ENCODE results near the gene TTC34. TPM values are rescaled to one million over a fixed set of nuclear protein-coding genes. Genes with fewer than 3 reads are reported as not detected.
A peak's percentile ranks its signal among the peaks of the same experiment; 100 is the strongest.

TTC34 gene
- total and polyA plus RNA-seq, 9 donors: 0.12 to 3.2 (median 2.2) TPM

- H3K27ac ChIP-seq: no peak overlapping the region
- WGBS, 3 donors: 91 to 94% (median 94%) methylated on average over 2 of the region's 2 CpGs
- H3K4me1 ChIP-seq (ENCODE audit: insufficient read depth): peaks cover 2% of the 10 kb centered on the region
- no peaks in the 10 kb centered on the region for H3K27me3 ChIP-seq
- no peak for TF ChIP-seq POLR2A (IDR thresholded peaks at IDR 0.05)
- no peak for TF ChIP-seq CTCF (IDR thresholded peaks at IDR 0.05)
- no peak for TF ChIP-seq EP300 (IDR thresholded peaks at IDR 0.05)
- DNase-seq: no peak
- H3K36me3 ChIP-seq: no peaks in the 10 kb centered on the region
- no peak overlapping the region for H3K4me3 ChIP-seq
- intact Hi-C loops (cut with DNase I): no loop called here
- no peaks in the 10 kb centered on the region for H3K9me3 ChIP-seq
These were observed 187.3 kb downstream of the TTC34 start for GRCh38 chr1:2614145-2614544.

GRCh38 chr1:2612591-2613365 is 188.7 kb downstream of the TTC34 start:
- 81 to 85% (median 83%) methylated on average over 11 of the region's 11 CpGs for WGBS, 3 donors
- no peaks in the 10 kb centered on the region for H3K27me3 ChIP-seq

GRCh38 chr1:2611621-2612437 is 189.7 kb downstream of the TTC34 start:
- H3K36me3 ChIP-seq: no peaks in the 10 kb centered on the region
- no peaks in the 10 kb centered on the region for H3K27me3 ChIP-seq
- intact Hi-C loops (cut with DNase I): no loop called here
- no peak overlapping the region for H3K4me3 ChIP-seq
- peaks cover 2% of the 10 kb centered on the region for H3K4me1 ChIP-seq (ENCODE audit: insufficient read depth)
- whole genome bisulfite sequencing, 3 donors: 78 to 85% (median 81%) methylated on average over 17 to 19 of the region's 19 CpGs
- no peak overlapping the region for H3K27ac ChIP-seq
- TF ChIP-seq POLR2A (IDR thresholded peaks at IDR 0.05) (no peak), EP300 (IDR thresholded peaks at IDR 0.05) (no peak), CTCF (IDR thresholded peaks at IDR 0.05) (no peak)
- peak in 1 of 5 donors; percentile 22 for DNase-seq
- no peaks in the 10 kb centered on the region for H3K9me3 ChIP-seq

More at GRCh38 chr1:2612591-2613365, 188.7 kb downstream of the TTC34 start:
- H3K9me3 ChIP-seq: no peaks in the 10 kb centered on the region
- TF ChIP-seq CTCF (IDR thresholded peaks at IDR 0.05): no peak
- TF ChIP-seq POLR2A (IDR thresholded peaks at IDR 0.05): no peak
- TF ChIP-seq EP300 (IDR thresholded peaks at IDR 0.05): no peak
- DNase-seq: no peak
- intact Hi-C loops (cut with DNase I): no loop called here
- H3K36me3 ChIP-seq: no peaks in the 10 kb centered on the region
- no peak overlapping the region for H3K27ac ChIP-seq
- peaks cover 2% of the 10 kb centered on the region for H3K4me1 ChIP-seq (ENCODE audit: insufficient read depth)
- H3K4me3 ChIP-seq: no peak overlapping the region

- peaks cover 2% of the 10 kb centered on the region for H3K4me1 ChIP-seq (ENCODE audit: insufficient read depth)
- H3K36me3 ChIP-seq: no peaks in the 10 kb centered on the region
- TF ChIP-seq POLR2A (IDR thresholded peaks at IDR 0.05) (no peak), EP300 (IDR thresholded peaks at IDR 0.05) (no peak), CTCF (IDR thresholded peaks at IDR 0.05) (no peak)
- no peaks in the 10 kb centered on the region for H3K9me3 ChIP-seq
- intact Hi-C loops (cut with DNase I): no loop called here
- no peaks in the 10 kb centered on the region for H3K27me3 ChIP-seq
- no peak overlapping the region for H3K4me3 ChIP-seq
- no peak overlapping the region for H3K27ac ChIP-seq
- peak in 3 of 5 donors; percentile 12 to 35 (median 22) for DNase-seq
- 4 to 10% (median 6%) methylated on average over 18 to 24 of the region's 24 CpGs for WGBS, 3 donors
These were observed 190.4 kb downstream of the TTC34 start for GRCh38 chr1:2611031-2611501.

All from ovary (tissue), 9 donors.